IMR-90 (cell line): ENCODE measurements around the gene DHDDS. TPM values are rescaled to one million over a fixed set of nuclear protein-coding genes. Genes with fewer than 3 reads are reported as not detected.
A peak's percentile ranks its signal among the peaks of the same experiment; 100 is the strongest.

ENCODE experiments used
- ATAC-seq: fragments of 200-7000 bp; cut with Tn5 transposase; 2 replicates; pipeline ENCODE4 v1.9.1; 2020; ENCODE audit warnings: low read depth, mild to moderate bottlenecking, moderate library complexity
- BruUV-seq: library from RNA; stranded (reverse); fragments of 400-500 nt; replicated peaks from 2 replicates; lab custom pipeline; 2021; lab: Mats Ljungman, UMichigan
- CTCF ChIA-PET: fragments of 300-600 bp; formaldehyde crosslinking; extraction: SDS; loops from one replicate; lab custom pipeline; 2021; ENCODE audit warnings: antibody characterized with exemption; lab: Yijun Ruan, JAX
- POLR2A ChIA-PET: fragments of 300-600 bp; sonication (Branson Sonifier 250); formaldehyde crosslinking; loops from one replicate; lab custom pipeline; 2022; ENCODE audit warnings: antibody characterized with exemption; ENCODE audit not compliant: unreplicated experiment; lab: Charles Lee
- DNase-seq: peaks from one replicate; pipeline ENCODE4 v3.0.0; 2013
- H2AFZ ChIP-seq: replicated peaks from 2 replicates; pipeline ENCODE3; 2013; ENCODE audit warnings: low read length, mild to moderate bottlenecking; ENCODE audit not compliant: poor library complexity
- H2AK5ac ChIP-seq: 2 replicates; pipeline ENCODE4 v1.6.1; 2013; ENCODE audit warnings: low read depth, low read length, inconsistent platforms
- H2AK9ac ChIP-seq: replicated peaks from 2 replicates; pipeline ENCODE3; 2013; ENCODE audit warnings: mild to moderate bottlenecking, low read depth, low read length, moderate library complexity; ENCODE audit not compliant: poor library complexity
- H2BK120ac ChIP-seq: 2 replicates; pipeline ENCODE4 v1.6.1; 2013; ENCODE audit warnings: low read depth, low read length, inconsistent platforms
- H2BK15ac ChIP-seq: 3 replicates; pipeline ENCODE4 v1.6.1; 2013; ENCODE audit warnings: low read depth, low read length, inconsistent platforms
- H2BK20ac ChIP-seq: 2 replicates; pipeline ENCODE4 v1.6.1; 2013; ENCODE audit warnings: low read depth, mild to moderate bottlenecking, inconsistent platforms, low read length, moderate library complexity
- H2BK5ac ChIP-seq: 2 replicates; pipeline ENCODE4 v1.6.1; 2013; ENCODE audit warnings: mild to moderate bottlenecking, low read depth, low read length, inconsistent platforms; ENCODE audit not compliant: poor library complexity, severe bottlenecking
- H3K14ac ChIP-seq: replicated peaks from 2 replicates; pipeline ENCODE4 v1.6.1; 2013; ENCODE audit warnings: low read depth, low read length, inconsistent platforms
- H3K18ac ChIP-seq: 2 replicates; pipeline ENCODE4 v1.6.1; 2013; ENCODE audit warnings: low read depth, low read length, control low read depth
- H3K23ac ChIP-seq: 2 replicates; pipeline ENCODE4 v1.6.1; 2013; ENCODE audit warnings: low read depth, low read length, inconsistent platforms
- H3K27ac ChIP-seq: 2 replicates; pipeline ENCODE4 v1.5.1; 2013; ENCODE audit warnings: mild to moderate bottlenecking, control low read depth, low read length; ENCODE audit not compliant: insufficient read depth
- H3K27me3 ChIP-seq: 2 replicates; pipeline ENCODE4 v1.6.1; 2013; ENCODE audit warnings: low read length; ENCODE audit not compliant: control insufficient read depth, insufficient read depth
- H3K36me3 ChIP-seq: 2 replicates; pipeline ENCODE4 v1.6.1; 2013; ENCODE audit warnings: low read length, mixed read lengths; ENCODE audit not compliant: control insufficient read depth, insufficient read depth
- H3K4ac ChIP-seq: 2 replicates; pipeline ENCODE4 v1.6.1; 2013; ENCODE audit warnings: low read depth, low read length, inconsistent platforms
- H3K4me1 ChIP-seq: 2 replicates; pipeline ENCODE4 v1.6.1; 2013; ENCODE audit warnings: low read length, mixed read lengths; ENCODE audit not compliant: control insufficient read depth, insufficient read depth
- H3K4me2 ChIP-seq: 2 replicates; pipeline ENCODE4 v1.6.1; 2013; ENCODE audit warnings: low read depth, mild to moderate bottlenecking, control low read depth, low read length, moderate library complexity
- H3K4me3 ChIP-seq: 2 replicates; pipeline ENCODE4 v1.5.1; 2013; ENCODE audit warnings: low read depth, mild to moderate bottlenecking, control low read depth, low read length, moderate library complexity; ENCODE audit not compliant: insufficient read depth
- H3K56ac ChIP-seq: 2 replicates; pipeline ENCODE4 v1.6.1; 2013; ENCODE audit warnings: low read length, inconsistent platforms; ENCODE audit not compliant: insufficient read depth; ENCODE audit errors: extremely low read depth
- H3K79me1 ChIP-seq, 2 experiments: 2 replicates each; pipeline ENCODE4 v1.6.1; 2013; ENCODE audit warnings: low read length in 2 of 2, inconsistent platforms in 1 of 2, low read depth in 1 of 2
- H3K9ac ChIP-seq: 2 replicates; pipeline ENCODE4 v1.6.1; 2013; ENCODE audit warnings: low read depth, low read length, control low read depth
- H3K9me1 ChIP-seq: 2 replicates; pipeline ENCODE4 v1.6.1; 2013; ENCODE audit warnings: low read length, inconsistent platforms; ENCODE audit not compliant: insufficient read depth
- H3K9me3 ChIP-seq: 2 replicates; pipeline ENCODE4 v1.6.1; 2013; ENCODE audit warnings: low read length; ENCODE audit not compliant: control insufficient read depth, insufficient read depth
- H4K20me1 ChIP-seq: 2 replicates; pipeline ENCODE4 v1.6.1; 2013; ENCODE audit warnings: low read length, inconsistent platforms; ENCODE audit not compliant: insufficient read depth
- H4K5ac ChIP-seq: 2 replicates; pipeline ENCODE4 v1.6.1; 2013; ENCODE audit warnings: mild to moderate bottlenecking, low read depth, low read length, control low read depth
- H4K8ac ChIP-seq, 2 experiments: 2 replicates each; pipeline ENCODE4 v1.6.1; 2013; ENCODE audit warnings: low read depth in 2 of 2, low read length in 2 of 2, control low read depth in 1 of 2, inconsistent platforms in 1 of 2
- H4K91ac ChIP-seq: 2 replicates; pipeline ENCODE4 v1.6.1; 2013; ENCODE audit warnings: low read depth, low read length, inconsistent platforms; ENCODE audit not compliant: insufficient read depth
- CTCF ChIP-seq: conservative IDR thresholded peaks from 2 replicates; pipeline ENCODE4 v1.5.1; 2012; ENCODE audit warnings: mild to moderate bottlenecking, low read depth, low read length, improper control_type of control experiment
- MAFK ChIP-seq: IDR thresholded peaks from 2 replicates; pipeline ENCODE4 v1.6.1; 2012; ENCODE audit warnings: low read depth, low read length, improper control_type of control experiment
- MXI1 ChIP-seq: IDR thresholded peaks from 2 replicates; pipeline ENCODE4 v1.6.1; 2012; ENCODE audit warnings: low read depth, mild to moderate bottlenecking, low read length, moderate library complexity, borderline replicate concordance
- RAD21 ChIP-seq: IDR thresholded peaks from 2 replicates; pipeline ENCODE4 v1.6.1; 2012; ENCODE audit warnings: low read length, improper control_type of control experiment
- RCOR1 ChIP-seq: IDR thresholded peaks from 2 replicates; pipeline ENCODE4 v1.6.1; 2012; ENCODE audit warnings: mild to moderate bottlenecking, low read length, improper control_type of control experiment; ENCODE audit not compliant: insufficient replicate concordance
- WGBS, 2 experiments: methylation state at CpG; one replicate each; pipeline versions ENCODE4 v1.1.5 to v1.1.7; 2013; ENCODE audit warnings: missing lambda C conversion rate in 2 of 2; ENCODE audit not compliant: insufficient read length in 1 of 2; ENCODE audit errors: extremely low coverage in 2 of 2; 5-methylcytosine and 5-hydroxymethylcytosine counted together
- dilution Hi-C: fragments of 300-500 bp; cut with HindIII; formaldehyde crosslinking; loops from one replicate; pipeline ENCODE4 v1.14.3; 2018; ENCODE audit warnings: low sequenced_read_pairs; ENCODE audit not compliant: unreplicated experiment
- in situ Hi-C: fragments of 300-500 bp; cut with MboI; formaldehyde crosslinking; loops from 3 replicates; pipeline ENCODE4 v1.14.3; 2019; ENCODE audit warnings: low sequenced_read_pairs, inconsistent platforms, mixed read lengths
- intact Hi-C: fragments of 100-400 bp; cut with micrococcal nuclease; formaldehyde crosslinking; loops from 2 replicates; pipeline ENCODE4 v1.10.0; 2022
- polyA plus RNA-seq, 3 experiments: library from polyadenylated mRNA; depleted of rRNA; stranded (reverse); fragments of >200 nt; gene quantifications; 2 replicates each; pipeline ENCODE4 v1.2.3, GENCODE V29; 2012; ENCODE audit warnings: low replicate concordance in 1 of 3
- total RNA-seq: library from RNA; depleted of rRNA; stranded (reverse); fragments of >200 nt; gene quantifications from 2 replicates; pipeline ENCODE4 v1.2.3, GENCODE V29; 2012

DHDDS gene
- total and polyA plus RNA-seq, 2 of the 4 experiments (the other 2 are of a cell fraction): 49.3 to 67.7 TPM

DNA sequence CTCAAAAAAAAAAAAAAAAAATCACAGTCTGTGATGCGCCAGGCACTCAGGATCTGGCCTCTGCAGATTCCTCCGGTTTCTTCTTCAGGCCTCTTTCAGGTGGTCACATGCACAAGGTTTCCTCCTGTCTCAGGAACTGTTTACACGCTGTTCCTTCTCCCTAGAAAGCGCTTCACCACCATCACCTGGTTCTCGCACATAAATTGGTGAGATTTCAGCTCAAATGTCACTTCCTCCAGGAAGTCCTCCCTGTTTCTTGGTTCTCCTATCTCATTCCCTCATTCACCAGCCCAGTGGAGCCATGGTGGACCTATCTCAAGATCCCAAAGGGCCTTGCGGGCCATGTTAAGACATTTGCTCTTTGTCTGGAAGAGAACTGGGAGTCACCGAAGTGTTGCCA is 66.8 kb downstream of the DHDDS start:
- Histone ChIP-seq H4K20me1 (peaks cover 4% of the 10 kb centered on the region; the same call in 1 of the 2 replicates), H3K9me3 (no peaks in the 10 kb centered on the region), H3K23ac (no peak overlapping the region), H3K36me3 (no peaks in the 10 kb centered on the region), H2BK15ac (no peak overlapping the region), H2AK9ac (peak overlapping the region; percentile 17), H4K91ac (no peak overlapping the region), H3K4me2 (no peak overlapping the region), H3K9ac (no peak overlapping the region), H3K4me3 (no peak overlapping the region), H4K5ac (no peak overlapping the region), H2AFZ (no peak overlapping the region), H3K14ac (no peak overlapping the region), H2BK5ac (no peak overlapping the region), H3K79me1 (peaks cover 5 to 12% of the 10 kb centered on the region in 2 experiments; a peak in 3 of 4 replicates), H3K9me1 (peaks cover 4% of the 10 kb centered on the region; the same call in 1 of the 2 replicates), H3K56ac (no peak overlapping the region), H3K4me1 (peaks cover 5% of the 10 kb centered on the region), H4K8ac (no peak overlapping the region), H3K27me3 (no peaks in the 10 kb centered on the region), H2BK120ac (no peak overlapping the region), H3K27ac (no peak overlapping the region), H3K4ac (no peak overlapping the region), H2AK5ac (no peak overlapping the region), H2BK20ac (no peak overlapping the region), H3K18ac (no peak overlapping the region)
- DNase-seq: no peak
- intact Hi-C loops: no loop called here
- TF ChIP-seq CTCF (no peak), MAFK (no peak), RCOR1 (no peak), MXI1 (no peak), RAD21 (no peak)
- no TSS peak for BruUV-seq
- ATAC-seq: no peak
- CTCF ChIA-PET: interaction anchor here (1.1 to 2.2 kb wide), 2 partner anchors 18 to 39 kb away, joined by 3 to 10 read pairs; no protein-coding TSS in a partner anchor
- dilution Hi-C loops: no loop called here
- POLR2A ChIA-PET: no interaction called here
- in situ Hi-C loops: no loop called here
- WGBS, 2 experiments: 94% methylated on average over 4 of the region's 7 CpGs; no CpG with 5 or more reads in 1 of the 2 experiments
